Uterus (tissue), 4 donors: ENCODE results near the gene CORO7. TPM values are rescaled to one million over a fixed set of nuclear protein-coding genes. Genes with fewer than 3 reads are reported as not detected.
A peak's percentile ranks its signal among the peaks of the same experiment; 100 is the strongest.
"Not testable (repeated sequence)": the region's sequence is repeated elsewhere in the genome, so short reads cannot be mapped to it uniquely, and the experiment has no call there.

Experiments
- DNase-seq, 2 donors: peaks; one replicate each; pipeline ENCODE4 v3.0.0-alpha.2; 2019 to 2020
- H3K27ac ChIP-seq, 2 donors: fragments of 200-600 bp; sonication (generic); 1 replicate in 1 of 2; 2 replicates in 1 of 2; pipeline ENCODE4 v1.5.1; 2016 to 2018
- H3K27me3 ChIP-seq, 2 donors: fragments of 200-600 bp; sonication (generic); one replicate each; pipeline ENCODE4 v1.5.1; 2018 to 2019; ENCODE audit warnings: control low read depth in 1 of 2
- H3K36me3 ChIP-seq, 2 donors: fragments of 200-600 bp; sonication (generic); one replicate each; pipeline ENCODE4 v1.5.1; 2019; ENCODE audit warnings: control low read depth in 1 of 2
- H3K4me1 ChIP-seq, 2 donors: fragments of 200-600 bp; sonication (generic); one replicate each; pipeline ENCODE4 v1.5.1; 2018 to 2019; ENCODE audit warnings: control low read depth in 1 of 2
- H3K4me3 ChIP-seq, 2 donors: fragments of 200-600 bp; sonication (generic); 1 replicate in 1 of 2; 2 replicates in 1 of 2; pipeline ENCODE4 v1.5.1; 2018 to 2019; ENCODE audit warnings: mild to moderate bottlenecking in 1 of 2
- H3K9me3 ChIP-seq, 2 donors: fragments of 200-600 bp; sonication (generic); one replicate each; pipeline ENCODE4 v1.5.1; 2019; ENCODE audit warnings: control low read depth in 1 of 2
- CTCF ChIP-seq, 4 experiments: fragments of 200-600 bp in 2 of 4; fragments of 450-650 bp in 2 of 4; sonication (generic) in 2 of 4; IDR thresholded peaks; one replicate each; pipeline ENCODE4 v1.5.1; 2016 to 2019; ENCODE audit warnings: antibody characterized with exemption in 4 of 4, mild to moderate bottlenecking in 2 of 4, moderate library complexity in 1 of 4
- POLR2A ChIP-seq, 2 donors: fragments of 450-650 bp; IDR thresholded peaks; one replicate each; pipeline ENCODE4 v1.6.1; 2016; ENCODE audit warnings: antibody characterized with exemption in 2 of 2, mild to moderate bottlenecking in 1 of 2, moderate library complexity in 1 of 2
- intact Hi-C: fragments of 100-400 bp; cut with DNase I; formaldehyde crosslinking; loops from one replicate; pipeline ENCODE4 v1.15.1; 2023; ENCODE audit warnings: low total_unique reads
- total RNA-seq, 4 donors: library from RNA; depleted of rRNA in 3 of 4; stranded (reverse); fragments of >200 nt in 3 of 4; gene quantifications; one replicate each; pipeline versions ENCODE4 v1.1.0 to v1.2.4, GENCODE V29; 2014 to 2023
- donor health status: DM: yes; HTN: yes; CAD: no.

Gene CORO7
- total RNA-seq, 4 donors from 2014 or later, result 13.8 to 52.1 (median 30.0) TPM

- no peaks in the 10 kb centered on the region for H3K27me3 ChIP-seq
- peak; percentile 83 to 87 for DNase-seq
- H3K4me3 ChIP-seq, result no peak overlapping the region
- intact Hi-C loops, result loop anchor here (2.0 kb wide), 1 partner anchor 44 kb away; no protein-coding TSS in a partner anchor
- H3K4me1 ChIP-seq, result no peaks in the 10 kb centered on the region
- no peaks in the 10 kb centered on the region for H3K9me3 ChIP-seq
- no peaks in the 10 kb centered on the region for H3K36me3 ChIP-seq
- H3K27ac ChIP-seq, result no peak overlapping the region
- peak; percentile 95 to 99 (median 97) for TF ChIP-seq CTCF (IDR thresholded peaks at IDR 0.05)
- TF ChIP-seq POLR2A (IDR thresholded peaks at IDR 0.05), result peak in 1 of 2 donors; percentile 29
Observed at GRCh38 chr16:4402439-4403132, 13.8 kb downstream of the CORO7 start.

- no peak overlapping the region for H3K4me3 ChIP-seq
- no peak for TF ChIP-seq CTCF (IDR thresholded peaks at IDR 0.05)
- no peak for TF ChIP-seq POLR2A (IDR thresholded peaks at IDR 0.05)
- H3K4me1 ChIP-seq, result no peaks in the 10 kb centered on the region
- H3K27me3 ChIP-seq, result no peaks in the 10 kb centered on the region
- no peaks in the 10 kb centered on the region for H3K36me3 ChIP-seq
- no peak for DNase-seq
- no peaks in the 10 kb centered on the region for H3K9me3 ChIP-seq
- intact Hi-C loops, result no loop called here
- no peak overlapping the region for H3K27ac ChIP-seq
Observed at GRCh38 chr16:4401510-4401909, 14.9 kb downstream of the CORO7 start.

- no peak overlapping the region for H3K4me3 ChIP-seq
- intact Hi-C loops, result no loop called here
- no peaks in the 10 kb centered on the region for H3K9me3 ChIP-seq
- H3K36me3 ChIP-seq, result no peaks in the 10 kb centered on the region
- no peaks in the 10 kb centered on the region for H3K4me1 ChIP-seq
- DNase-seq, result no peak
- no peak for TF ChIP-seq CTCF (IDR thresholded peaks at IDR 0.05)
- H3K27ac ChIP-seq, result no peak overlapping the region
- no peaks in the 10 kb centered on the region for H3K27me3 ChIP-seq
Observed at GRCh38 chr16:4401094-4401501, 15.3 kb downstream of the CORO7 start.

GRCh38 chr16:4399001-4399730 lies 17.2 kb downstream of the CORO7 start:
- Histone ChIP-seq H3K27ac (no peak overlapping the region), H3K9me3 (no peaks in the 10 kb centered on the region), H3K27me3 (no peaks in the 10 kb centered on the region), H3K4me3 (no peak overlapping the region), H3K36me3 (no peaks in the 10 kb centered on the region), H3K4me1 (no peaks in the 10 kb centered on the region)
- DNase-seq, result no peak
- TF ChIP-seq POLR2A (IDR thresholded peaks at IDR 0.05) (no peak), CTCF (IDR thresholded peaks at IDR 0.05) (no peak)
- intact Hi-C loops, result no loop called here

GRCh38 chr16:4395055-4395726 lies 21.2 kb downstream of the CORO7 start:
- Histone ChIP-seq H3K4me3 (no peak overlapping the region), H3K9me3 (no peaks in the 10 kb centered on the region), H3K27ac (no peak overlapping the region), H3K4me1 (peaks cover 6 to 15% of the 10 kb centered on the region in 2 donors), H3K36me3 (no peaks in the 10 kb centered on the region), H3K27me3 (no peaks in the 10 kb centered on the region)
- intact Hi-C loops, result no loop called here
- no peak for DNase-seq
- TF ChIP-seq CTCF (IDR thresholded peaks at IDR 0.05) (no peak), POLR2A (IDR thresholded peaks at IDR 0.05) (no peak)

- intact Hi-C loops, H3K9me3 ChIP-seq, DNase-seq, H3K4me3 ChIP-seq, H3K36me3 ChIP-seq, H3K27me3 ChIP-seq: not testable (repeated sequence)
- peaks cover 6 to 17% of the 10 kb centered on the region in 2 donors for H3K4me1 ChIP-seq
- H3K27ac ChIP-seq, result peak overlapping the region; percentile 83 to 89
Observed at GRCh38 chr16:4393850-4394249, 22.5 kb downstream of the CORO7 start.
